Activated gamma-delta T cell treated with anti-CD3 and anti-CD28 coated beads, Interleukin-2, amount 50 U/mL, for 16 hours (primary cell): Measurements from ENCODE around the gene SLC29A3.
A peak's percentile ranks its signal among the peaks of the same experiment; 100 is the strongest.

Experiments
- DNase-seq: peaks from one replicate; pipeline ENCODE4 v3.0.0-alpha.2; 2020; ENCODE audit warnings: low read depth

Gene SLC29A3

DNA sequence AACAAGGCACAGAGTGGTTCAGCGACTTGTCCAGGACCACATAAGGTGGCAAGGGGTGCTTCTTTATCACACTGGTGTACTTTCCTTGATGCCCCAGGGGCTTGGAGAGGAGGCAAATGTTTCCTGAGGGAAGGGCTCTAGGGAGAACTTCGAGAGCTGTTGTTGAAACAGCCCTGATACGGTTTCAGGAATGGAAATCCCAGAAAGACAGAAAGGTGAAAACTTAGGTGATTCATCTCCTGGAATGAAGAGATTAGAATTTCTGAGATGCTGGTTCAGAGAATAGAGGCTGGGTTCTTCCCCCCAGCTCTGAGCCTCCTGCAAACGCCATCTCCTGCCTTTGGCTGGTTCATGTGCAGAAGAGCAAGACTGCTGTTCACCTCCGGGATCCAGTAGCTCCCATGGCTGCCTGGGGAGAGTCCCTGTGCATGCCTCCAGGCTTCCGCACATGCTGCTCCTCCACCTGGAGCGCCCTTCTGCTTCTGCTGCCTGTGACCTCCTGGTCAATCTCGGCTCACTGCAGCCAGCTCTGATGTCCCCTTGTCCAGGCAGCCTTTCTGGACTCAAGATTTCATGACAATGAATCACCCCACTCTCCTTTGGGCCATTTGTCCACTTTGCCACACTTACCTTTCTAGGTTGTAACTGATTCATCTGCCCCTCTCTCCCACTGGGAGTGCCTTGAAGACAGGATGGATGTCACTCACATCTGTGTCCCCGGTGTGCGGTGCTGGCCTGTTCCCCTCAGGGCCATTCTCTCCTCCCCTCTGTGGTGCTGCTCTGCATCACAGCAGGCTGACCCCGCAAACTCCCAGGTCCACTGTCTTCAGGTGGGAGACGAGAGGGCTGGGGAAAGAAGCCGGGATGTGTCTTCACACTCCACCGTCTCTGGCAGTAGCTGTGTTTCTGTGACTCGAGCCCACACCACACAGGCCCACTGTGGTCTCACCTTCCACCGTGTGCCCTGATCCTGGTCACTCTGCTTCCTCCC is 74.0 kb downstream of the SLC29A3 start:
- no peak for DNase-seq

DNA sequence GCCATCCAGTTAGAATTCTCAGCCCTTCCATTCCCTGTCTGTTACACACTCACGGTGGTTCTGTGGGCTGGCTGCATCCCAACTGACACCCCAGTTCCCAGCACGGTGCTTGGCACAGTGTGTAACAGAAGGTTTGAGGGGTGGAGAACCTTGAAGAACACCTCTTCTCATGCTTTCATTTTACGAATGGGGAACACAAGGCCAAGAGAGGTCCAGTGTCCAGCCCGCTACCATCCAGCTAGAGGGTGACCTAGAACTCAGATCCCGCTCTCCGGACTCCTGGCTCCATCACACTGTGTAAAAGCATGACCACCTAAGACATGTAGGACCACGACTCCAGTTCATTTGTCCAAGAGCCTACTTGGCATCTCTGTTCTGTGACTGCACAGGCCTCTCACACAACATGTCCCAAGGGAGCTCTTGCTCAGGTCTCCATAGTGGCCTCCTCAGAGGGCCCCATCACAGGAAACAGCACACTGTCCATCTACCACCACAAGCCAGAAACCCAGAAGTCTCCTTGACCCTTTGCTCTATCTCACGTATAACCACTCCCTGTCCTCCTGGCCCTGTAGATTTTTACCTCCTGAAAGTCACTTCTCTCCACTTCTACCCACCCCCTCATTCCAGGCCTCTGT is 74.9 kb downstream of the SLC29A3 start:
- DNase-seq = no peak

DNA sequence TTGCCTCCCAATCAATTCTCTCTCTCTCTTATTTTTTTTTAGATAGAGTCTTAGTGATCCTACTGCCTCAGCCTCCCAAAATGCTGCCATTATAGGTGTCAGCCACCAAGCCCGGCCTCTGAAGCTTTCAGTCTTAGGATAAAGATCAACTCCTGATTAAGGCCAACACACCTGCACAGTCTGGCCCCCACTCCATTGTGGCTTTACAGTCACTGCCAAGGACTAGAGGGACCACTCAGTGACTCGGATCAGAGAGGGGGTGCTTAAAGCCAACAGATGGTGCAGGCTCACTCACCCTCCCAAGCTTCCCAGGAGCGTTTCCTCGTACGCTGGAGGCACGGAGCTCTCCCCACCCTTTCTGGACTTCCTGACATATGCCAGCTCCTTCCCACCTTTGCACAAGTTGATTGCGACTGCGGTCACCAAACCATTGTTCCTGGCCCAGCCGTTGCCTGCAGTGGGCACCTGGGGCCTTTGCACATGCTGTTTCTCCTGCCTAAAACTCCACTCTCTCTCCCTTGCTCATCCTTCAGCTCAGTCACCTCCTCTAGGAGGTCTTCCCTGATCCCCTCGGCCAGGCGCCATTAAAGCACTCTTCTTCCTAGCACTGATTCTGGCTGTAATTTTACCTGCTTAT is 76.0 kb downstream of the SLC29A3 start:
- DNase-seq = no peak

DNA sequence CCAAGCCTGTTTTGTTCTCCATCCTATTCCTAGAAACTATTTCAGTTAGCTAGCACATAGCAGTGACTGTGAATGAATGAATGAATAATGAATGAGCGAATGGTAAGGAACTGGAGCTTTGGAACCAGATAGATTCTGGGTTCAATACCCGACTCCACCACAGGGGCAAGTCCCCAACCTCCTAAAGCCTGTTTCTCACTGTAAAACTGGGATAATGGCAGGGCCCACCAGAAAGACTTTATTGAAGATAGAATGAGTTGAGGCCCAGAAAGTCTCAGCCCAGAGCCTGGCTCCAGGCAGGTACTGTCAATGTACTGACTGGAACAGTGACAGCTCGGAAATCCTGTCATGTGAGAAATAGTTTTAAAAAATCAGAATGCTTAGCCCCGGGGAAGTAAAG is 76.6 kb downstream of the SLC29A3 start:
- DNase-seq = no peak

DNA sequence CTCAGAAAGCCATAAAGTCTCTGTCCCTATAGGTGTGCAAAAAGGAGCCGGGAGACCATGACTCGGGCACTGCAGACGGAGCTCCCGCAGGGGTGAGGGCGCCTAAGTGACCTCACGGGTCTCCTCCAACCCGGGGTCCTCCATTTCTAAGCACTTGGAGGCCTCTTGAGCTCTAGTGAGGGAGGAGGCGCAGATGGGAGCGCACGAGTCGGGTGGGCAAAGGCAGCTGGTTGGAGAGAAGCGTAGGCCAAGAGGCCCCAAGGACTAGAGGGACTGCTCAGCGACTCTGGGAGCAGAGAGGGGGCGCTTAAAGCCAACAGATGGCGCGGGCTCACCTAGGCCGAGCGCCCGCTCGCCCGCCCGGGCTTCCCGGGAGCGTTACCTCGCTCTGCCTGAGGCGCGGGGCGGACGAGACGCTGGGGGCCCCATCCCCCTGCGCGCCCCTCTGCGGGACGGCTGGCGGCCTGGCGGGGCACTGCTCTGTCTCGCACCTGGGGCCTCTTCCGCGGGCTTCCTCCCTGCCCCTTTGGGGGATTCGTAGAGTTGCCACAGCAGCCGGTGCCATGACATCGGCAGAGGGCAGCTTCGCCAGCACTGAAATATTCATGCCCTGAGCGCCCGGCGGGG is 77.1 kb downstream of the SLC29A3 start:
- peak; percentile 5 for DNase-seq

DNA sequence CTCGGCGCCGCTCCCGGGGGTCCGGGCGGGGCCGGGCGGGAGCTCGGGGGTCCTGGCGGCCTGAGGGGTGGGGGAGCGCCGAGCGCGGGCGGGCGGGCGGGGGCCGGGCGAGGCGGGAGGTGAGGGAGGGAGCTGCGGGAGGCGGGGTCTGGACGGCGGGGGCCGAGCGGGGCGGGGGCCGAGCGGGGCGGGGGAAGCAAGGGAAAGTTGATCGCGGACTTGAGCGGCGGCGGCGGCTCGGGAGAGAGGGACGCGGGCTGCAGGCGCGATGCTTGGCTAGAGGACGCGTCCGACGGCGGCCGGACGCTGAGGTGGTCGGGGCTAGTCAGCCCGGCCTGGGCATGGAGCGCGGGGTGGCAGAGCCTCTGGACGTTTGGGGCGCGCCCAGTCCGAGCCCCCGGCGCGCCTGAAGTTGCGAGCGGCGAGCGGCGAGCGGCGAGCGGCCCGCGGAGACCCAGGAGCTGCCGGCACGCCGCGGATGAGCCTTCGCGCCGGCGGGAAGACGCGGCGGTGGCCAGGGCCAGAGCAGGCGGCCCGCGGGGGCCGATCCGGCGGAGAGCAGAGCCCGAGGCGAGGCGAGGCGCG is 77.7 kb downstream of the SLC29A3 start, which contains the start of gene CDH23:
CDH23 (plus strand) TSS at position 210 of the 585 bp plus-strand sequence. CDS start 42,912 bp downstream, outside the sequence.
- DNase-seq = no peak

DNA sequence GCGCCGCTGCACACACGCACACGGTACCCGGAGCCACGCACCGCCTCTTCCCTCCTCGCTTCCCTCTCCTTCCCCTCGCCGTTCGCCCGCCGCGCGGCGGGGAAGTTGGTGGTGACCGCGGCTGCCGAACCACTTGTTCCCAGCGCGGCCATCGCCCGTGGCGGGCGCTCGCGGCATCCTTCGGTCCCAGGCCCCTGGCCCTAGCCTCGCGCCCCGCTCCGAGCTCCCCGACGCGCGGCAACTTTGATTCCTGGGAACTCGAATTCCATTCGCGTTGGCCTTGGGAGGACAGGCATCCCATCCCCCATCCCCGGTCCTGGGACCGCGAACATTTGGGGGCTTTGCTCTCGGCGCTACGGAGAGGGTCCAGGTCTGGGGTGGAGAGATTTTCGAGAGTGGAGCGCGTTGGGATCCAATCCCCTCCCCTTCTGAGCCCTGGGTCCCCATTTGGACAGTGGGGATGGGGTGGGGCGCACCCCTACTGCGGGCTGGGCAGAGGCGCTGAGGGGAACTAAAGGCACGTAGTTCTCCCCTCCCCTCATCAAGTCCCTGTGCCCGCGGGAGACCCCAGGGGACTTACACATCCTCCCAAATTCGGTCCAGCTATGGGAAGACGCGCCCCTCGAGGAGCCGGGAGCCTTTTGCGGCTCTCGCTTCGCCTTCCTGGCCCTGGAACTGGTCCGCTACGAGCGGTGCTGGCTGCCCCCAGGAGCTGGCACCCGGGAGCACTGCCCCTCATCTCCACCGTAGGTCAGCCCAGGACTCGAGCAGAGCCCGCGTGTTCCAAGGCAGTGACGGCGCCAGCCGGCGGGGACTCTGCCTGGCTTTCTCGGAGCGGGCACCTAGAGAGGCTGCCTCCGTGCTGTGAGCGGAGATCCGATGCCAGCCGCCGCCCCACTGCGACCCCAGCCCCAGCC is 78.5 kb downstream of the SLC29A3 start:
- no peak for DNase-seq

DNA sequence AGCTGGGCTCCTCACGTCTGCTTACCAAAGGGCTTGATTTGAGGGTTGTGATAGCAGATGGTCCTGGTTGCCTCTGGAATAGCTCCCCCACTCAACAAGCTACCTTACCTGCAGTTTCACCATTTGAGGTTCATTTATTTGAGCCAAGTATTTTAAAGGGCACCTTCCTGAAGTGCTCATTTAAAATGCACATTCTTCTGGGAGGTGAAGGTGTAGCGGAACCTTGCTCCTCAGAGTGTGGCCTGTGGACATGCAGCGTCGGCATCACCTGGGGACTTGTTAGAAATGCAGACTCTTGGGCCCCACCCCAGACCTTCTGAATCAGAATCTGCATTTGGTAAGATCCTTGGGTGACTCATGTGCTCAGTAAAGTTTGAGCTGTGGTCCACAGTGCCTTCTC is 79.9 kb downstream of the SLC29A3 start:
- DNase-seq = no peak

DNA sequence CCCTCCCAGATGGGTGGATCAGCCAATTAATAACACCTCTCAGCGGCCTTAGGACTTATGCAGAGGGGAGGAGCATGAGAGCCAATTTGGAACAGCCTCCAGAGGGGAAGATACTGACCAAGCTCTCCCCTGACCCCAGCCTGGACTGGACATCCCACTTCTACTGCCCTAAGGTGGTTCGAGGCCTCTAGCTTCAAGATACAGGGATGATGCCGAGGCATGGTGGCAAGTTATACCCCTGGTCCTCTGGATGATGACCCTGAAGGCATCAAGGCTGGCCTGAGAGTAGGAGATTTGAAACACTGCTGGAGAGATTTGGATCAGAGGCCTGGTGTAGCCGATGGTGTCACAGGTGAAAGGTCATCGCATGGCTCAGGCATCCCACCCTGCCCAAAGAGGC is 80.9 kb downstream of the SLC29A3 start:
- DNase-seq = no peak

DNA sequence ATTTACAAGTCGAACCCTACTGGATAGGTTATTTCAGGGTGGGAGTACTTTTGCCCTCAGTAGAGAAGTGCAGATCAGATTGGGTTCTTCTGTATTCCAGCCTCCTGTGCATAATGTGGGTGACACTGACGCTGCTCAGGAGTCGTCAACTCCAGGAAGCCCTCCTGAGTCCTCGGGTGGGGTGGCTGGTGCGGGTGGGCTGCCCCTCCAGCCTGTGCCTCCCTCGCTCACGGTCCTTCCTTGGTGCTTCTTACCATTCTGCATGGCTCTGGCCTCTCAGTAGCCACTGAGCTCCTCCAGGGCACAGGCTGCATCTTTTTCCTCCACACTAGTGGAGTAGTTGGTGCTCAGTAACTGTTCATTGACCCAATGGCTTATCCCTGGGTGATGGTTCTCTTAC is 82.0 kb downstream of the SLC29A3 start:
- DNase-seq = no peak

DNA sequence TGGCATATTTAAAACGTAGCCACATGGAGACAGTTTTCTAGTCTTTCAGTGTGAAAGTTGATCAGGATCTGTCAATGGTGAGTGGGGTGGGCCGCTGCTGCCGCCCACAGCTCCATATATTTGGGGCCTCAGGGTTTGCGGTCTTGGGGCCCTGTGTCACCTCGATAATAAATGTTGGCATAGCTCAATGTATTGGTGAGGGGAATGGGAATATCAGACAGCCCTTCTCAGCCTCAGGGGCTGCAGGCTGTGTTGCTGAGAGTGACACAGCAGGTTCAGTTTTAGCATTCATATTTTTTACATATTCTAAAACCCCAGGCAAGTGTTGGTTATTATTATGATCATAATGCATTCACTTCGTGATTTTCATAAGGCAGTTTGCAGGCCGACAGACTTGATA is 82.9 kb downstream of the SLC29A3 start:
- DNase-seq = no peak

DNA sequence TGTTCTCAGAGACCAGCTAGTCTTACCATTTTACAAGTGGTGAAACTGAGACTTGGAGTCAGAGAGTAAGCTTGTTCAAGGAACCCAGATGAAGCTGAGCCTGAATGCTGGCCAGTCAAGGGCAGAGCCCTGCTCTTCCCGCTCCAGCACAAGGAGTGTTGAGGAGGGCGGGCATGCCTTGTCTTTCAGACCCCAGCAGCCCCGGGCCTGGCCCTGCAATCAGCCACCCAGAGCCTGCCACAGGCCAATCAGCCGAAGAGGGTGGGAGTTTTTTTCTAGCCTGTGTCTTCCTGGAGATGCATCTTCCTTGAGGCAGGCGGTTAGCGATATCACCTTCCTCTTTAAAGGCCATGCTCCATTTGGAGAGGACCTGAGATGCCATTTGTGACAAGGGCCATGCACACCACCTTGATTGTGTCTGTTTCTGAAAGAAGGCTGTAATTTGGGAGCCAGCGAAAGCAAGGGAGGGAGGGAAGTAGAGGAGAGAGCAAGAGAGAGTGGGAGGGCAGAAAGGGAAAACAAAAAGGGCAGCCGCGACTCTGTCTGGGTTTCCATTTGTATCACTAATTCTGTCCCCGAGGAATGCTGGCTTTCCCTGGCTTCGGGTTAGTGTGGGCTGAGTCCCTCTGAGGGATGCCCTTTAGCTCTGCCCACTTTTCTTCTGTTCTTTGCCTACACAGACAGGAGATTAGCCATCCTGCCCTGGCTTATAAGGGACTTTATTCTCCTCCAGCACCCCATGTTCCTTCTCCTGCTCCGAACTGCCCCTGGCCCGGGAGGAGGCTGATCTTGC is 85.6 kb downstream of the SLC29A3 start:
- DNase-seq = no peak

DNA sequence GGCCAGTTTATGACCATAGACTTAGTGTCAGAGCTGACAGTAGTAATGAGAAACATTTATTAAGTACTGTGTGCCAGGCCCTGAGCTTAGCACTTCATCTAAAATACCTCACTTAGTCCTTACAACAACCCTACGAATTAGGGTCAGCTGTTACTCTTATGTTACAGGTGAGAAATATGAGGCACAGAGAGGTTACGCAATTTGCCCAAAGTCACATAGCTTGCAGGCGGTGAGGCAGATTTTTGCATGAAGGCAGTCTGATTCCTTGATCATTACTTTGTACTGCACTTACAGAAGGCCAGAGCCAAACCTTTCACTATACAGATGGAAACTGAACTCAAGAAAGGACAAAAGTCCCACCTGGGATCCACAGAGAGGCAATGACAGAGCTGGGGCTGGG is 87.8 kb downstream of the SLC29A3 start:
- no peak for DNase-seq

DNA sequence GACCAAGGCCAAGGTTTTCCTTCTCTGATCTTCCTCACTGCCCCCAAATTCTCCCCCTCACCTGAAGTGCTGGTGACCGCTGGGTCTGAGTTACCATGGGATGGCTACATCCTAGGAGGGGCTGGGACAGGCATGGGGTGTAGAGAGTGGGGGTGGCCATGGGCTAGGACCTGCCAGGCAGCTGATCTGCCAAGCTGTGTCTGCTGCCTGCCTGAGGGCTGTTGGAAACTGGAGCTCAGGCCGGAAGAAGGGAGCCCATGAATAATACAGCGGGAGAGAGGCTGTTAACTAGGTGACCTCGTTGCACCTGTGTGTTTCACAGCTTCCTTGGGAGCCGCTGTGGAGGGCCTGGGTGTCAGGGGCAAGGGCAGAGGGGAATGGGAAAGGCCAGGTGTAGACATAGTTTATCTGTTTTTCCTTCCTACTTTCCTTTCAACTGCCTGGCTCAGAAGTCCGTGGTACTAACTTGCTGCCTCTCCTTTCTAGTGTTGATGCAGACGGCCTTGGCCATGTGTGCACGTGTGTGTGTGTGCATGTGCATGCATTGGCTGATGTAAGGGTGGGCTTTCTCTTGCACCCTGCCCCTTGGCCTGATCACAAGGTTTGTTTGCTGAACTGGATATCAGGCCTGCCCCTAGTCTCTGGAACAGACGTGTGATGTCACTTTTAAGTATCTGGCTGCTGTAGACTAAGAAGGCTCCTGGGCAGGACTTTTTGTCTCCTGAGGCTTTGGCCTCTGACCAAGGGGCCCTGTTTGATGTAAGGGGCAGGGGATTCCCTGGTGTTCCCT is 89.6 kb downstream of the SLC29A3 start:
- DNase-seq = no peak

DNA sequence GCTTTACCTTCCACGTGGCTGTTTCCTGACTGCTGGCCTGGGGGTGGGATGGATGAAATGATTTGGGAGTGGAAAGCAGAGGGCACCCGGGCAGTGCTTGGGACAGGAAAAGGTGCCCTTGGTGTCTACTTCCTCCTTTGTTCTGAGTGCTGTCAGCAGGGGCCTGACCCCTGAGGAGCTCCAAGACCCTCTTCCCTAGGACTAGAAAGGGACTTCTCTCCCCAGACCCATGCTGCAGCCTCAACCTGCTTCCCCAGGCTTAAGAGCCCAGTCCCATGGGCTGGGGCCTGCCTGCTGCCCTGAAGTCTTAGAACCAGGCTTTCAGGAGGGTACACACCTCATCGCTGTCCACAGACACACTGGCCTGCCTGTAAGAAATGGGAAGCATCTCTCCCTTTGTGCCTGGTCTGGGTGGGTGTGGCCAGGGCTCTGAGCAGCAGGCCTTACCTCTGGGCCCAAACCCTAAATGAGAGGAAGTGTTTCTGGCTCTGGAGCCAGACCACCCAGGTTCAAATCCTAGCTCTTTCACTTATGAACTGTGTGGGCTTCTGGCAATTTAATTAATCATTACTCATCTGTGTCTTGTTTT is 90.6 kb downstream of the SLC29A3 start:
- DNase-seq = no peak
